ENCODE measurements around the gene COL21A1.

Gene COL21A1

DNA sequence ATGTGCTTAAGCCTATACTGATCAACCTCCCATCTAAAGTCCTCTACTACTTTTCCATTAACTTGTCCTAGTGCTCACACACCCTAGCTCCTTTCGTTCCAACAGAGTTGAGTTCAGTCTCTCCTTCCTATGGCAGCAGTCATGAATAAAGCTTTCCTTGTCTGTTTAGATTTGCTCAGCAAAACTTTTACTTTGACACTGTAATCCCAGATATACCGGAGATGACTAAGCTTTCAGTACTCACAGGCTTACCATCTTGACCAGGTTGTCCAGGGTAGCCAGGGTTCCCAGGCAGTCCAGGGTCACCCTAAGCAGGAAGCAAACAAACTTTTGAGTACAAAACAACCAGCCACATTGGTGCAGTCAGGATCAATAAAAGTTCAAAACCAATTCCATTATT, 90.7 kb downstream of the COL21A1 start:
- CTCF ChIA-PET = no interaction called here
- DNase-seq (ENCODE audit: extremely low spot score) = no peak
- TF ChIP-seq FOXM1 (IDR thresholded peaks at IDR 0.05; ENCODE audit: borderline replicate concordance) = no peak
- no peak for TF ChIP-seq TARDBP (IDR thresholded peaks at IDR 0.05)
- TF ChIP-seq PKNOX1 (IDR thresholded peaks at IDR 0.05) = no peak
- no peak for TF ChIP-seq NFRKB (IDR thresholded peaks at IDR 0.05)
- no peak for TF ChIP-seq CTBP1 (IDR thresholded peaks at IDR 0.05; ENCODE audit: borderline replicate concordance)
- POLR2A ChIA-PET = no interaction called here

GRCh38 chr6:56155634-56156141, 91.7 kb downstream of the COL21A1 start:
- TF ChIP-seq FOXK2 (IDR thresholded peaks at IDR 0.05) (no peak), CTBP1 (IDR thresholded peaks at IDR 0.05; ENCODE audit: borderline replicate concordance) (no peak)
- DNase-seq (ENCODE audit: extremely low spot score) = no peak
- ChIA-PET CTCF (no interaction called here), POLR2A (no interaction called here)

- TF ChIP-seq ARNT (IDR thresholded peaks at IDR 0.05) = no peak
- no peak for TF ChIP-seq TARDBP (IDR thresholded peaks at IDR 0.05)
- TF ChIP-seq FOXK2 (IDR thresholded peaks at IDR 0.05) = no peak
- TF ChIP-seq L3MBTL2 (conservative IDR thresholded peaks at IDR 0.05) = no peak
- no peak for TF ChIP-seq CTBP1 (IDR thresholded peaks at IDR 0.05; ENCODE audit: borderline replicate concordance)
- no peak for TF ChIP-seq HDGF (IDR thresholded peaks at IDR 0.05; ENCODE audit: borderline replicate concordance)
- DNase-seq (ENCODE audit: extremely low spot score) = no peak
- POLR2A ChIA-PET = no interaction called here
- CTCF ChIA-PET = no interaction called here
Observed at GRCh38 chr6:56154076-56154475, 93.3 kb downstream of the COL21A1 start.

GRCh38 chr6:56152611-56153010, 94.8 kb downstream of the COL21A1 start:
- DNase-seq (ENCODE audit: extremely low spot score) = no peak
- TF ChIP-seq L3MBTL2 (conservative IDR thresholded peaks at IDR 0.05) (no peak), ARNT (IDR thresholded peaks at IDR 0.05) (no peak), ZNF384 (IDR thresholded peaks at IDR 0.05) (no peak), BHLHE40 (IDR thresholded peaks at IDR 0.05; ENCODE audit: borderline replicate concordance) (no peak), SP1 (IDR thresholded peaks at IDR 0.05) (no peak), PKNOX1 (IDR thresholded peaks at IDR 0.05) (no peak), CTBP1 (IDR thresholded peaks at IDR 0.05; ENCODE audit: borderline replicate concordance) (no peak), HDGF (IDR thresholded peaks at IDR 0.05; ENCODE audit: borderline replicate concordance) (no peak), LEF1 (IDR thresholded peaks at IDR 0.05; ENCODE audit: borderline replicate concordance) (no peak), FOXM1 (IDR thresholded peaks at IDR 0.05; ENCODE audit: borderline replicate concordance) (no peak), ELF4 (IDR thresholded peaks at IDR 0.05) (no peak), SUZ12 (IDR thresholded peaks at IDR 0.05) (no peak), NFRKB (IDR thresholded peaks at IDR 0.05) (no peak), FOXK2 (IDR thresholded peaks at IDR 0.05) (no peak), FOXA1 (IDR thresholded peaks at IDR 0.05) (no peak)
- POLR2A ChIA-PET = no interaction called here
- CTCF ChIA-PET = no interaction called here

- DNase-seq (ENCODE audit: extremely low spot score) = no peak
- CTCF ChIA-PET = no interaction called here
- no peak for TF ChIP-seq ARNT (IDR thresholded peaks at IDR 0.05)
- no peak for TF ChIP-seq PKNOX1 (IDR thresholded peaks at IDR 0.05)
- no peak for TF ChIP-seq CTBP1 (IDR thresholded peaks at IDR 0.05; ENCODE audit: borderline replicate concordance)
- TF ChIP-seq SP1 (IDR thresholded peaks at IDR 0.05) = no peak
- no peak for TF ChIP-seq SUZ12 (IDR thresholded peaks at IDR 0.05)
- TF ChIP-seq BHLHE40 (IDR thresholded peaks at IDR 0.05; ENCODE audit: borderline replicate concordance) = no peak
- no peak for TF ChIP-seq FOXM1 (IDR thresholded peaks at IDR 0.05; ENCODE audit: borderline replicate concordance)
- TF ChIP-seq FOXK2 (IDR thresholded peaks at IDR 0.05) = no peak
- TF ChIP-seq FOXA1 (IDR thresholded peaks at IDR 0.05) = no peak
- no peak for TF ChIP-seq L3MBTL2 (conservative IDR thresholded peaks at IDR 0.05)
- no peak for TF ChIP-seq LEF1 (IDR thresholded peaks at IDR 0.05; ENCODE audit: borderline replicate concordance)
- no peak for TF ChIP-seq ZNF384 (IDR thresholded peaks at IDR 0.05)
- no peak for TF ChIP-seq ELF4 (IDR thresholded peaks at IDR 0.05)
- TF ChIP-seq HDGF (IDR thresholded peaks at IDR 0.05; ENCODE audit: borderline replicate concordance) = no peak
- no peak for TF ChIP-seq TARDBP (IDR thresholded peaks at IDR 0.05)
- TF ChIP-seq NFRKB (IDR thresholded peaks at IDR 0.05) = no peak
- POLR2A ChIA-PET = no interaction called here
Observed at GRCh38 chr6:56151609-56152224, 95.7 kb downstream of the COL21A1 start.

GRCh38 chr6:56148488-56149186, 98.7 kb downstream of the COL21A1 start:
- ChIA-PET POLR2A (no interaction called here), CTCF (no interaction called here)
- TF ChIP-seq ELF4 (IDR thresholded peaks at IDR 0.05) (no peak), ZNF384 (IDR thresholded peaks at IDR 0.05) (no peak), FOXM1 (IDR thresholded peaks at IDR 0.05; ENCODE audit: borderline replicate concordance) (no peak), CTBP1 (IDR thresholded peaks at IDR 0.05; ENCODE audit: borderline replicate concordance) (no peak), TARDBP (IDR thresholded peaks at IDR 0.05) (no peak)
- DNase-seq (ENCODE audit: extremely low spot score) = no peak
